OCI-LY3 (cell line): ENCODE measurements around the gene DSTN.

Experiments used
- H2AFZ ChIP-seq: fragments of 200-600, 300-600 bp; shearing (Covaris generic); 2 replicates; pipeline ENCODE4 v1.6.0; 2014; ENCODE audit warnings: antibody characterized with exemption, low read depth, low read length
- H3K27ac ChIP-seq: fragments of 200-600, 300-600 bp; sonication (generic); 2 replicates; pipeline ENCODE4 v1.5.1; 2014; ENCODE audit warnings: mild to moderate bottlenecking, low read length, moderate library complexity, mixed read lengths
- H3K27me3 ChIP-seq: fragments of 200-600, 300-600 bp; sonication (generic); 2 replicates; pipeline ENCODE4 v1.6.1; 2014; ENCODE audit warnings: low read depth, low read length, mixed read lengths
- H3K36me3 ChIP-seq: fragments of 200-600, 300-600 bp; sonication (generic); replicated peaks from 2 replicates; pipeline ENCODE3; 2014; ENCODE audit warnings: low read depth, low read length, mixed read lengths
- H3K4me1 ChIP-seq: fragments of 300-600, 200-600 bp; sonication (generic); 2 replicates; pipeline ENCODE4 v1.6.1; 2014; ENCODE audit warnings: low read length, mixed read lengths
- H3K4me2 ChIP-seq: fragments of 200-600, 300-600 bp; sonication (generic); 2 replicates; pipeline ENCODE4 v1.6.1; 2014; ENCODE audit warnings: low read length, mixed read lengths
- H3K4me3 ChIP-seq: fragments of 300-600, 200-600 bp; sonication (generic); 2 replicates; pipeline ENCODE4 v1.5.1; 2014; ENCODE audit warnings: antibody characterized with exemption, mild to moderate bottlenecking, low read length, moderate library complexity
- H3K79me2 ChIP-seq: fragments of 300-600, 200-600 bp; shearing (Covaris generic); 2 replicates; pipeline ENCODE4 v1.6.1; 2014; ENCODE audit warnings: mild to moderate bottlenecking, low read length, mixed read lengths
- H3K9ac ChIP-seq: fragments of 300-600, 200-600 bp; shearing (Covaris generic); 2 replicates; pipeline ENCODE4 v1.6.0; 2014; ENCODE audit warnings: mild to moderate bottlenecking, low read length, moderate library complexity
- H3K9me3 ChIP-seq: fragments of 200-600, 300-600 bp; shearing (Covaris generic); 2 replicates; pipeline ENCODE4 v1.6.1; 2014; ENCODE audit warnings: low read length, mixed read lengths; ENCODE audit not compliant: insufficient read depth
- H4K20me1 ChIP-seq: fragments of 200-600, 300-600 bp; sonication (generic); 2 replicates; pipeline ENCODE4 v1.6.1; 2016; ENCODE audit warnings: low read length, mixed read lengths; ENCODE audit not compliant: insufficient read depth
- EZH2phosphoT487 ChIP-seq: fragments of 200-600 bp; shearing (Covaris generic); IDR thresholded peaks from 2 replicates; pipeline ENCODE4 v1.6.1; 2018; ENCODE audit warnings: antibody characterized with exemption, mixed run types, low read depth
- TF ChIP-seq, protein P1 (sequence below): fragments of 200-600, 300-600 bp; sonication (generic); IDR thresholded peaks from 2 replicates; pipeline ENCODE4 v1.5.1; 2014; ENCODE audit warnings: antibody characterized with exemption, low read length, low read depth

DSTN gene

DNA sequence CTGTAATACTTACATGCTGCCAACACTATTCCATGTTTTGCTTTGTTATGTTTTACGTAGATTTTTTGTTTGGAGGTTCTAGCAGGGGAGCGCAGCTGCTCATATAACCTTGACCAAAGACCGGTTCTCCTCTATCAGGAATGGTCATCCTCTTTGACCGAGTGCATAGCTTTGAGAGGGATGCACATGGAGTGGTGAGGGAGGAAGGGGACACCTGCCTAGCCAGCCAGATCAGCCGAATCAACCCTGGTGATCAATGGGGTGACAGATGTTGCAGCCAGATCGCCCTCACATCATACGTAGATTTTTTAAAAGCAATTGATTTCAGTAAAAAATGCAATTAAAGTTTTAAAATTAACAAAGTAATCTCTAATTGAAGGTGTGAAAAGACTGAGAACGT lies 6.3 kb downstream of the DSTN start:
- Histone ChIP-seq H3K27me3 (no peaks in the 10 kb centered on the region), H4K20me1 (peaks cover 86% of the 10 kb centered on the region), H3K4me1 (peaks cover 21% of the 10 kb centered on the region), H3K9ac (no peak overlapping the region), H3K4me2 (no peak overlapping the region), H3K79me2 (peaks cover 96% of the 10 kb centered on the region), H3K36me3 (peaks cover 37% of the 10 kb centered on the region), H3K27ac (no peak overlapping the region), H2AFZ (no peak overlapping the region), H3K4me3 (no peak overlapping the region), H3K9me3 (no peaks in the 10 kb centered on the region)
- no peak for TF ChIP-seq EZH2phosphoT487
- TF ChIP-seq, protein P1, sequence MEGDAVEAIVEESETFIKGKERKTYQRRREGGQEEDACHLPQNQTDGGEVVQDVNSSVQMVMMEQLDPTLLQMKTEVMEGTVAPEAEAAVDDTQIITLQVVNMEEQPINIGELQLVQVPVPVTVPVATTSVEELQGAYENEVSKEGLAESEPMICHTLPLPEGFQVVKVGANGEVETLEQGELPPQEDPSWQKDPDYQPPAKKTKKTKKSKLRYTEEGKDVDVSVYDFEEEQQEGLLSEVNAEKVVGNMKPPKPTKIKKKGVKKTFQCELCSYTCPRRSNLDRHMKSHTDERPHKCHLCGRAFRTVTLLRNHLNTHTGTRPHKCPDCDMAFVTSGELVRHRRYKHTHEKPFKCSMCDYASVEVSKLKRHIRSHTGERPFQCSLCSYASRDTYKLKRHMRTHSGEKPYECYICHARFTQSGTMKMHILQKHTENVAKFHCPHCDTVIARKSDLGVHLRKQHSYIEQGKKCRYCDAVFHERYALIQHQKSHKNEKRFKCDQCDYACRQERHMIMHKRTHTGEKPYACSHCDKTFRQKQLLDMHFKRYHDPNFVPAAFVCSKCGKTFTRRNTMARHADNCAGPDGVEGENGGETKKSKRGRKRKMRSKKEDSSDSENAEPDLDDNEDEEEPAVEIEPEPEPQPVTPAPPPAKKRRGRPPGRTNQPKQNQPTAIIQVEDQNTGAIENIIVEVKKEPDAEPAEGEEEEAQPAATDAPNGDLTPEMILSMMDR, result no peak

DNA sequence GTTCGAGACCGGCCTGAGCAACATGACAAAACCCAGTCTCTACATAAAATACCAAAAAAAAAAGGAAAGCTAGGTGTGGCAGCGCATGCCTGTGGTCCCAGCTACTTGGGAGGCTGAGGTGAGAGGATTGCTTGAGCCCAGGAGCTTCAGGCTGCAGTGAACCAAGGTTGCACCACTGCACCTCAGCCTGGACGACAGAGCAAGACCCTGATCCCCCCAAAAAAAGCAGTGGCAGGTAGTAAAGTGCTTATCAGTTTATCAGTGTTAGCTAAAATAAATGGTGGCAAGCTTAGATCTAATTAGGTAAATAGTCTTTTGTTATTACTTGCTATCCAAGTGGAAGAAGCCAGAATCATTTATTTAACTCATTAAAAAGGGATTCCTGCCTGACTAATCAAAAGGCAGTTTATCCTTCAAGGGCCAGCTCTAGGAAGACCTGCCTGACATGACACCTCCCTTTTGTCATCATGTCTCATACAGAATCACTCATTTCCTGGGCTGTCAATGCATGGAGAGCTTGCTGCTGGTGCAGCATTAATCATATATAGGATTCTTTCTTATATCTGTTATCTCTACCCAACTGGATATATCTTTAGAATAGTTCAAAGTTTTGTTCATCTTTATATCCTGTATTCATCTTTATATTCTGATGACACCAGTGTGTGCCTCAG lies 9.6 kb downstream of the DSTN start:
- H3K79me2 ChIP-seq, result peaks cover 92% of the 10 kb centered on the region
- peaks cover 89% of the 10 kb centered on the region for H4K20me1 ChIP-seq
- no peak overlapping the region for H3K4me2 ChIP-seq
- H3K4me3 ChIP-seq, result no peak overlapping the region
- no peaks in the 10 kb centered on the region for H3K4me1 ChIP-seq
- no peak overlapping the region for H3K9ac ChIP-seq
- H2AFZ ChIP-seq, result no peak overlapping the region
- H3K36me3 ChIP-seq, result peaks cover 22% of the 10 kb centered on the region
- TF ChIP-seq EZH2phosphoT487, result no peak
- TF ChIP-seq, protein P1, result no peak
- no peak overlapping the region for H3K27ac ChIP-seq
- no peaks in the 10 kb centered on the region for H3K27me3 ChIP-seq
- H3K9me3 ChIP-seq, result no peaks in the 10 kb centered on the region

DNA sequence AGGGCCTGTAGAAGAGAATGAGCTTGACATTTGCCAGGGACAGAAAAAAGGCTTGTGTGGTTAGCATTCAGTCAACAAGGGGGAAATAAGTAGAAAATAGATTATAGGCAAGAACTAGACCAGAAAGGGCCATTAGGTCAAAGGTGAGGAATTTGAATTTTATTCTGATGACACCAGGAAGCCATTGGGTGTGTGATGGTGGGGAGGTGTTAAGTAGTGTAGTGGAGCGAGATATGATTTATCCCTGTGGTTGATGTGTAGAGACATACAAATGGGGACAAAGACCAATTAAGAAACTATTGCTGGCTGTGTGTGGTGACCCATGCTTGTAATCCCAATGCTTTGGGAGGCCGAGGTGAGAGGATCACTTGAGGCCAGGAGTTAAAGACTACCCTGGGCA lies 11.0 kb downstream of the DSTN start:
- no peak overlapping the region for H3K4me2 ChIP-seq
- no peak overlapping the region for H2AFZ ChIP-seq
- H3K9ac ChIP-seq, result no peak overlapping the region
- H3K27me3 ChIP-seq, result no peaks in the 10 kb centered on the region
- H3K27ac ChIP-seq, result no peak overlapping the region
- peaks cover 91% of the 10 kb centered on the region for H3K79me2 ChIP-seq
- TF ChIP-seq EZH2phosphoT487, result no peak
- TF ChIP-seq, protein P1, result no peak
- H3K36me3 ChIP-seq, result peaks cover 22% of the 10 kb centered on the region
- H3K9me3 ChIP-seq, result no peaks in the 10 kb centered on the region
- H4K20me1 ChIP-seq, result peaks cover 90% of the 10 kb centered on the region
- H3K4me3 ChIP-seq, result no peak overlapping the region
- no peaks in the 10 kb centered on the region for H3K4me1 ChIP-seq

DNA sequence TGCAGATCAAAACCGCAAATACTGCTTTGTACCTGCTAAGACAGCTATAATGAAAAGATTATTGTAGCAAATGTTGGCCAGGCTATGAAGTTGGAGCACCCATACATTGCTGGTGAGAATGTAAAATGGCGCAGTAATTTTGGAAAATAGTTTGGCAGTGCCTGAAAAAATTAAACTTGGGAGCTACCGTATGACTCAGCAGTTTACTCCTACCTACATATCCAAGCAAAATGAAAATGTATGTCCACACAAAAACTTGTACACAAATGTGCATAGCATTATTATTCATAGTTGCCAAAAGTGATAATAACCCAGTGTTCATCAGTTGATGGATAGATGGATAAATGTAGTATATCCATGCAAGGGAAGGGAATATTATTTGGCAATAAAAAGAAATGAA lies 13.3 kb downstream of the DSTN start:
- Histone ChIP-seq H3K79me2 (peaks cover 92% of the 10 kb centered on the region), H3K27ac (no peak overlapping the region), H4K20me1 (peaks cover 92% of the 10 kb centered on the region), H2AFZ (no peak overlapping the region), H3K36me3 (peaks cover 13% of the 10 kb centered on the region), H3K4me1 (no peaks in the 10 kb centered on the region), H3K9me3 (no peaks in the 10 kb centered on the region), H3K4me3 (no peak overlapping the region), H3K9ac (no peak overlapping the region), H3K4me2 (no peak overlapping the region), H3K27me3 (no peaks in the 10 kb centered on the region)
- no peak for TF ChIP-seq EZH2phosphoT487
- TF ChIP-seq, protein P1, result no peak
